HepG2 (cell line): ENCODE measurements around the gene SLC22A23. TPM values are rescaled to one million over a fixed set of nuclear protein-coding genes. Genes with fewer than 3 reads are reported as not detected.

Experiments
- ETV5 ChIP-seq: IDR thresholded peaks from 2 replicates; pipeline ENCODE4 v1.6.1; 2018; ENCODE audit warnings: missing biosample characterization, missing genetic modification reagents, inconsistent platforms, borderline replicate concordance
- FIP1L1 ChIP-seq: fragments of 200-400 bp; formaldehyde crosslinking; IDR thresholded peaks from 2 replicates; pipeline ENCODE4 v1.6.1; 2018; ENCODE audit warnings: low read depth, mild to moderate bottlenecking, low read length, moderate library complexity, borderline replicate concordance; ENCODE audit not compliant: insufficient read depth
- GABPA ChIP-seq, 2 experiments: IDR thresholded peaks; 2 replicates each; pipeline ENCODE4 v1.6.1; 2011 to 2016; ENCODE audit warnings: low read depth in 2 of 2, low read length in 1 of 2, missing biosample characterization in 1 of 2, missing genetic modification characterization in 1 of 2
- GTF2F1 ChIP-seq: fragments of 150-350 bp; IDR thresholded peaks from 2 replicates; pipeline ENCODE4 v1.6.1; 2014; ENCODE audit warnings: low read length
- GTF3A ChIP-seq: sonication (generic); formaldehyde crosslinking; conservative IDR thresholded peaks from 2 replicates; pipeline ENCODE4 v1.4.0; 2020; ENCODE audit warnings: mild to moderate bottlenecking, missing genetic modification reagents
- MED8 ChIP-seq: sonication (generic); formaldehyde crosslinking; IDR thresholded peaks from 2 replicates; pipeline ENCODE4 v1.8.1; 2023; ENCODE audit warnings: mild to moderate bottlenecking, missing genetic modification reagents; ENCODE audit not compliant: insufficient replicate concordance
- SALL2 ChIP-seq: sonication (generic); formaldehyde crosslinking; IDR thresholded peaks from 2 replicates; pipeline ENCODE4 v1.8.1; 2023; ENCODE audit warnings: mild to moderate bottlenecking, missing genetic modification reagents, inconsistent platforms
- SAP130 ChIP-seq: IDR thresholded peaks from 2 replicates; pipeline ENCODE4 v1.6.1; 2016; ENCODE audit warnings: low read depth
- SUZ12 ChIP-seq: fragments of 150-350 bp; IDR thresholded peaks from 2 replicates; pipeline ENCODE4 v1.6.1; 2014; ENCODE audit warnings: low read depth, low read length
- THAP11 ChIP-seq: IDR thresholded peaks from 2 replicates; pipeline ENCODE4 v1.6.1; 2016; ENCODE audit warnings: missing biosample characterization, missing genetic modification reagents
- U2AF2 ChIP-seq: fragments of 200-400 bp; formaldehyde crosslinking; IDR thresholded peaks from 2 replicates; pipeline ENCODE4 v1.6.1; 2017; ENCODE audit warnings: low read depth, mild to moderate bottlenecking, low read length
- ZBTB21 ChIP-seq: sonication (generic); formaldehyde crosslinking; IDR thresholded peaks from 2 replicates; pipeline ENCODE4 v1.4.0; 2020; ENCODE audit warnings: missing genetic modification reagents
- ZBTB40 ChIP-seq, 2 experiments: fragments of 450-650 bp in 1 of 2; sonication (generic) in 1 of 2; formaldehyde crosslinking in 1 of 2; IDR thresholded peaks; 2 replicates each; pipeline versions ENCODE4 v1.6.1 to v1.8.0; 2016 to 2022; ENCODE audit warnings: antibody characterized with exemption in 1 of 2, mild to moderate bottlenecking in 1 of 2, missing genetic modification reagents in 1 of 2
- ZMYM4 ChIP-seq: sonication (generic); formaldehyde crosslinking; IDR thresholded peaks from 2 replicates; pipeline ENCODE4 v1.8.1; 2023; ENCODE audit warnings: mild to moderate bottlenecking, missing genetic modification reagents
- ZNF230 ChIP-seq: sonication (generic); formaldehyde crosslinking; IDR thresholded peaks from 2 replicates; pipeline ENCODE4 v1.4.0; 2020; ENCODE audit warnings: mild to moderate bottlenecking, missing genetic modification reagents
- ZNF580 ChIP-seq: IDR thresholded peaks from 2 replicates; pipeline ENCODE4 v1.6.1; 2016; ENCODE audit warnings: low read depth, borderline replicate concordance
- ZNF619 ChIP-seq: sonication (generic); formaldehyde crosslinking; IDR thresholded peaks from 2 replicates; pipeline ENCODE4 v1.4.0; 2020; ENCODE audit warnings: mild to moderate bottlenecking, missing genetic modification reagents
- ZNF761 ChIP-seq: sonication (generic); formaldehyde crosslinking; conservative IDR thresholded peaks from 2 replicates; pipeline ENCODE4 v1.4.0; 2020; ENCODE audit warnings: mild to moderate bottlenecking, missing genetic modification reagents
- polyA plus RNA-seq, 8 experiments: library from polyadenylated mRNA; depleted of rRNA in 3 of 8; stranded (reverse) in 7 of 8; unstranded in 1 of 8; fragments of >200 nt; fragmentation: Illumina TruSeq in 4 of 8; extraction: Trizol in 4 of 8; gene quantifications; 2 replicates each; pipeline versions ENCODE4 v1.2.1 to v1.2.3, GENCODE V29; 2011 to 2016; ENCODE audit warnings: low read depth in 4 of 8, missing spikeins in 1 of 8, mixed read lengths in 1 of 8; ENCODE audit not compliant: insufficient read depth in 1 of 8
- total RNA-seq, 5 experiments: library from RNA; depleted of rRNA; stranded (reverse); fragments of >200 nt; fragmentation: Illumina TruSeq; extraction: Trizol; gene quantifications; 2 replicates each; pipeline ENCODE4 v1.2.3, GENCODE V29; 2016; ENCODE audit warnings: low read depth in 1 of 5

Gene SLC22A23
- total and polyA plus RNA-seq, 2 of the 13 experiments (the other 11 are each of a cell fraction or from before 2014, with no cell fraction given), result 11.8 to 17.5 TPM

GRCh38 chr6:3370361-3371221 lies 86.3 kb downstream of the SLC22A23 start (continued):
- no peak; the same call in 1 of the 2 replicates for TF ChIP-seq SALL2 (CRISPR knock-in tag)
- 0 out of 2 replicates have a peak, but pooled peaks have one; percentile 27 for TF ChIP-seq ZNF761
- TF ChIP-seq ZBTB40 (IDR thresholded peaks at IDR 0.05), result no peak
- TF ChIP-seq ZBTB40 (CRISPR knock-in tag; IDR thresholded peaks at IDR 0.05), result peak; percentile 96
- peak; percentile 97 for TF ChIP-seq ZMYM4 (CRISPR knock-in tag)
- TF ChIP-seq FIP1L1, result no peak
- no peak for TF ChIP-seq SUZ12
- no peak for TF ChIP-seq GABPA (IDR thresholded peaks at IDR 0.05; ENCODE audit: low read depth, low read length)
- no peak for TF ChIP-seq GABPA (CRISPR knock-in tag; IDR thresholded peaks at IDR 0.05; ENCODE audit: low read depth)
- TF ChIP-seq THAP11 (CRISPR knock-in tag), result peak; percentile 82
- TF ChIP-seq MED8 (CRISPR knock-in tag), result peak; percentile 94
- TF ChIP-seq U2AF2, result no peak
- peak; percentile 87 for TF ChIP-seq SAP130 (CRISPR knock-in tag)
- peak; percentile 90 for TF ChIP-seq ZNF619 (CRISPR knock-in tag)
- TF ChIP-seq GTF2F1, result no peak
- TF ChIP-seq GTF3A (CRISPR knock-in tag), result no peak; the same call in 1 of the 2 replicates
- TF ChIP-seq ZNF580 (CRISPR knock-in tag), result peak; percentile 78; the same call in 1 of the 2 replicates
- peak; percentile 91; the same call in 1 of the 2 replicates for TF ChIP-seq ZNF230 (CRISPR knock-in tag)
- peak; percentile 92 for TF ChIP-seq ETV5 (CRISPR knock-in tag)
- TF ChIP-seq ZBTB21 (CRISPR knock-in tag), result 0 out of 2 replicates have a peak, but pooled peaks have one; percentile 18
